ENCODE results near the gene UGT1A8.

DNA sequence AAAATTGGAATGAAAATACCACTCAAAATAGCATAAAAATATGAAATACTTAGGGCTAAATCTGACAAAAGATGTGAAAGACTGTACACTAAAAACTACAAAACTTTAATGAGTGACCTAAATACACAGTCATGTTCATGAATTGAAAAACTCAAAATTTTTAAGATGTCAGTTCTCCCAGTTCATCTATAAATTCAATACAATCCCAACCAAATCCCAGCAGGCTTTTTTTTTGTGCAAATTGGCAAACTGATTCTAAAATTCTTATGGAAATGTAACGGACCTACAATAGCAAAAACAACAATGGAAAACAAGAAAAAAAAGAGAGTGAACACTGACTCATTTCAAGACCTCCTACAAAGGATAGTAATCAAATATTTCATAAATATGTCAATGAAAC lies 46.4 kb upstream of the UGT1A8 start:
- TF ChIP-seq, protein P1, sequence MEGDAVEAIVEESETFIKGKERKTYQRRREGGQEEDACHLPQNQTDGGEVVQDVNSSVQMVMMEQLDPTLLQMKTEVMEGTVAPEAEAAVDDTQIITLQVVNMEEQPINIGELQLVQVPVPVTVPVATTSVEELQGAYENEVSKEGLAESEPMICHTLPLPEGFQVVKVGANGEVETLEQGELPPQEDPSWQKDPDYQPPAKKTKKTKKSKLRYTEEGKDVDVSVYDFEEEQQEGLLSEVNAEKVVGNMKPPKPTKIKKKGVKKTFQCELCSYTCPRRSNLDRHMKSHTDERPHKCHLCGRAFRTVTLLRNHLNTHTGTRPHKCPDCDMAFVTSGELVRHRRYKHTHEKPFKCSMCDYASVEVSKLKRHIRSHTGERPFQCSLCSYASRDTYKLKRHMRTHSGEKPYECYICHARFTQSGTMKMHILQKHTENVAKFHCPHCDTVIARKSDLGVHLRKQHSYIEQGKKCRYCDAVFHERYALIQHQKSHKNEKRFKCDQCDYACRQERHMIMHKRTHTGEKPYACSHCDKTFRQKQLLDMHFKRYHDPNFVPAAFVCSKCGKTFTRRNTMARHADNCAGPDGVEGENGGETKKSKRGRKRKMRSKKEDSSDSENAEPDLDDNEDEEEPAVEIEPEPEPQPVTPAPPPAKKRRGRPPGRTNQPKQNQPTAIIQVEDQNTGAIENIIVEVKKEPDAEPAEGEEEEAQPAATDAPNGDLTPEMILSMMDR (IDR thresholded peaks at IDR 0.05; ENCODE audit: low read depth, low read length), result no peak
- TF ChIP-seq POLR2A (IDR thresholded peaks at IDR 0.05; ENCODE audit: extremely low read depth, insufficient read length) (no peak), MAX (IDR thresholded peaks at IDR 0.05; ENCODE audit: low read depth, low read length) (no peak), MYC (IDR thresholded peaks at IDR 0.05; ENCODE audit: low read depth, low read length) (no peak)
